Measurements from ENCODE around the gene SENP1. TPM values are rescaled to one million over a fixed set of nuclear protein-coding genes. Genes with fewer than 3 reads are reported as not detected.

SENP1 gene
- total and polyA plus RNA-seq, 7 donors: 3.2 to 10.2 (median 6.3) TPM

GRCh38 chr12:48002414-48002730 lies 103.5 kb downstream of the SENP1 start:
- TF ChIP-seq CTCF (IDR thresholded peaks at IDR 0.05): no peak
- peaks cover 40% of the 10 kb centered on the region for H3K4me1 ChIP-seq
- DNase-seq: no peak
- intact Hi-C loops (cut with DNase I): no loop called here
- no peak for ATAC-seq
- 1 to 3% (median 2%) methylated on average over 13 of the region's 13 CpGs for WGBS, 3 donors
- no peak overlapping the region for H3K27ac ChIP-seq
- H3K27me3 ChIP-seq (ENCODE audit: insufficient read depth in 3 of 3, low read length in 2 of 3): peaks cover 0 to 53% (median 19%) of the 10 kb centered on the region in 3 donors
- H3K4me3 ChIP-seq: peak overlapping the region; percentile 67
- no peaks in the 10 kb centered on the region for H3K9me3 ChIP-seq
- no peaks in the 10 kb centered on the region for H3K36me3 ChIP-seq (ENCODE audit: insufficient read depth in 1 of 2, low read depth in 1 of 2)

DNA sequence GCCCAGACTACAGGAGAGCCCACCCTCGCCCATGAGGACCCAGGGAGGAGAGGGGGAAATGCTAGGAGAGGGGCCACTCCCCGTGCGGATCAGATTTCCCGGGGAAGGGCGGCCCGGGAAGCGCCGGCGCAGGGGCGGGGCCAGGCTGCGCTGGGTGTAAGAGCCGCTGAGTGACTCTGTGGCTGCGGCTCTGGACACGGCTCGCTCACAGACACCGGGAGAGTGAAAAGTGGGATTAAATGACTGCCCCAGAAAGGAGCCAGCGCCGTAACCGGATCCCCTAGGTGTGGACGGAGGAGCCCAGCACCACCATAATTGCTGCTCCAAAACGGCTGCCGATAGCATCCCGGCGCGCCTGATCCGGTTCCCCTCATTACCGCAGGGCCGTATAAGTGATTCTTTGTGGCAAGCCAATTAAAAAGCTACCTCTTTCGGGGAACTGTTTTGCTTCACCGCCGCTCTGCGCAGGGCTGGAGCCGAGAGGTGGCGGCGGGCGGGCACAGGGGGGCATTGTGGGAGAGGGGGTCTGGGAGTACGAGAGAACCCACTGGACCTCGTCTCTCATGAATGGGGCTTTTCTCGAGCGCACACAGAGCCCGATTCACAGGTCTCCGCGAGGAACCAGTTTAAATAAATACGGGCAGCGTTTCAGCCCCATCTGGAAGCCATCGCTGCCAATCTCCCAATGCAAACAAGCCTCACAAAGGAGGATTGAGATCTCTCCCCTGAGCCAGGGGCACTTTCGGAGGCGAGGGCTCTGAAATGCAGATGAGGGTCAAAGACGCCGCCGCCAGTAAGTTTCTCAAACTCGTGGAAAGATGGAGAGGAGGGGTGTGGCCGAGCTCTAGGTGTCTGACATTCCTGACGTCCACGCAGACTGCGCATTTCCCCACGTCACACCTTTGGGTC lies 104.1 kb downstream of the SENP1 start:
- Histone ChIP-seq H3K27ac (no peak overlapping the region), H3K27me3 (ENCODE audit: insufficient read depth in 3 of 3, low read length in 2 of 3) (peaks cover 0 to 47% (median 19%) of the 10 kb centered on the region in 3 donors)

DNA sequence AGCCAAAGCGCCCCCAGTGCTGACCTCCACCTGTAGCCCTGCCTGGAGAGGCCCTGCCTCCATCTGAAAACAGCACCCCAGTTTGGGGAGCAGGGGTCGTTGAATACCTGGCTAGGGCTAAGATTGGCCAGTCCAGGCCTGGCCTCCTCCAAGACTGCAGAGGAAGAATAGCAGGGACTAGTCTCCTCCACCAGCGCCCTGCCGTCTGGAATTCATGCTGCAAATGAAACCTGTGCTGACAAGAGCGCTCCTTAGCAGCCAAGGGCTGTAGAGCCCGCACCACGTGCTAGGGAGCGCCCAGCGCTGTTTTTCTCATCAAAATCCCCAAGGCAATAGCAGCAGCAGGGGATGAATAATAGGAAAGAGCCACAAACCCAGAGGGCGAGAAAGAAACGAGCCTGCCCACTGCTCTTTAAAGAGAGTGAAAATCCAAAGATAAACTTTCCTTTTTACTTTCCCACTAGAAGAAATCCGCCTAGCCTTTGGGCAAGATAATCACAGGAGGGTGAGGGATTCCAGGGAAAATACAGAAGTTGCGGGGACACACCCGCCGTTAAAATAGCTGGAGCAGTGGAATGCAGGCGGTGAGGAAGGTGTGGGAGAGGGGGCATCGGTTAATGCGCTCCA lies 104.9 kb downstream of the SENP1 start:
- WGBS, 3 donors: 10 to 19% (median 15%) methylated on average over 18 of the region's 18 CpGs
- peak overlapping the region; percentile 67 for H3K4me3 ChIP-seq
- H3K9me3 ChIP-seq: no peaks in the 10 kb centered on the region
- peaks cover 0 to 40% (median 19%) of the 10 kb centered on the region in 3 donors for H3K27me3 ChIP-seq (ENCODE audit: insufficient read depth in 3 of 3, low read length in 2 of 3)
- TF ChIP-seq CTCF (IDR thresholded peaks at IDR 0.05): no peak
- peaks cover 47% of the 10 kb centered on the region for H3K4me1 ChIP-seq
- DNase-seq (peak in 1 of 2 donors; percentile 34), ATAC-seq (peak; percentile 17 to 54 (median 27))
- intact Hi-C loops (cut with DNase I): loop anchor here in 1 of 2 donors (2.0 kb wide), 1 partner anchor 36 kb away; no protein-coding TSS in a partner anchor
- no peaks in the 10 kb centered on the region for H3K36me3 ChIP-seq (ENCODE audit: insufficient read depth in 1 of 2, low read depth in 1 of 2)
- no peak overlapping the region for H3K27ac ChIP-seq

More for the DNA sequence above, 104.1 kb downstream of the SENP1 start:
- intact Hi-C loops (cut with DNase I): loop anchor here in 1 of 2 donors (2.0 kb wide), 1 partner anchor 37 kb away; no protein-coding TSS in a partner anchor
- Histone ChIP-seq H3K36me3 (ENCODE audit: insufficient read depth in 1 of 2, low read depth in 1 of 2) (no peaks in the 10 kb centered on the region), H3K9me3 (no peaks in the 10 kb centered on the region), H3K4me1 (peaks cover 40% of the 10 kb centered on the region), H3K4me3 (peak overlapping the region; percentile 67)
- ATAC-seq: peak; percentile 71 to 80 (median 75)
- peak in 1 of 2 donors; percentile 55 for DNase-seq
- WGBS, 3 donors: 0 to 1% (median 0%) methylated on average over 57 of the region's 57 CpGs
- TF ChIP-seq CTCF (IDR thresholded peaks at IDR 0.05): no peak

- TF ChIP-seq CTCF (IDR thresholded peaks at IDR 0.05): no peak
- no peaks in the 10 kb centered on the region for H3K9me3 ChIP-seq
- H3K36me3 ChIP-seq (ENCODE audit: insufficient read depth in 1 of 2, low read depth in 1 of 2): no peaks in the 10 kb centered on the region
- 76 to 86% (median 83%) methylated on average over 9 of the region's 9 CpGs for WGBS, 3 donors
- intact Hi-C loops (cut with DNase I): loop anchor here in 1 of 2 donors (2.0 kb wide), 1 partner anchor 35 kb away; no protein-coding TSS in a partner anchor
- H3K4me1 ChIP-seq: peaks cover 47% of the 10 kb centered on the region
- no peak overlapping the region for H3K27ac ChIP-seq
- ATAC-seq (no peak), DNase-seq (no peak)
- peaks cover 0 to 28% (median 15%) of the 10 kb centered on the region in 3 donors for H3K27me3 ChIP-seq (ENCODE audit: insufficient read depth in 3 of 3, low read length in 2 of 3)
- no peak overlapping the region for H3K4me3 ChIP-seq
Measured at GRCh38 chr12:47999816-48000215, 106.1 kb downstream of the SENP1 start.
